ENCODE data around the gene NLGN3.

GRCh38 chrX:71107245-71107644 lies 37.4 kb upstream of the NLGN3 start:
- TF ChIP-seq POLR2A (IDR thresholded peaks at IDR 0.05) (no peak), CTCF (IDR thresholded peaks at IDR 0.05) (no peak), POLR2AphosphoS5 (IDR thresholded peaks at IDR 0.05) (no peak)
